D721Med (cell line): ENCODE results near the gene CREG1.

Source experiments
- DNase-seq: peaks from one replicate; pipeline ENCODE4 v3.0.0; 2011; ENCODE audit warnings: low spot score; ENCODE audit not compliant: insufficient read length
- FAIRE-seq: peaks from 2 replicates; lab custom pipeline; 2011; peaks lifted over from hg19 to GRCh38; lab: Jason Lieb, UNC
- TF ChIP-seq, protein P1 (sequence below): IDR thresholded peaks from 2 replicates; pipeline ENCODE4 v1.5.1; 2012; ENCODE audit warnings: mild to moderate bottlenecking, control low read depth; ENCODE audit not compliant: insufficient read depth; ENCODE audit errors: missing control alignments

Gene CREG1

DNA sequence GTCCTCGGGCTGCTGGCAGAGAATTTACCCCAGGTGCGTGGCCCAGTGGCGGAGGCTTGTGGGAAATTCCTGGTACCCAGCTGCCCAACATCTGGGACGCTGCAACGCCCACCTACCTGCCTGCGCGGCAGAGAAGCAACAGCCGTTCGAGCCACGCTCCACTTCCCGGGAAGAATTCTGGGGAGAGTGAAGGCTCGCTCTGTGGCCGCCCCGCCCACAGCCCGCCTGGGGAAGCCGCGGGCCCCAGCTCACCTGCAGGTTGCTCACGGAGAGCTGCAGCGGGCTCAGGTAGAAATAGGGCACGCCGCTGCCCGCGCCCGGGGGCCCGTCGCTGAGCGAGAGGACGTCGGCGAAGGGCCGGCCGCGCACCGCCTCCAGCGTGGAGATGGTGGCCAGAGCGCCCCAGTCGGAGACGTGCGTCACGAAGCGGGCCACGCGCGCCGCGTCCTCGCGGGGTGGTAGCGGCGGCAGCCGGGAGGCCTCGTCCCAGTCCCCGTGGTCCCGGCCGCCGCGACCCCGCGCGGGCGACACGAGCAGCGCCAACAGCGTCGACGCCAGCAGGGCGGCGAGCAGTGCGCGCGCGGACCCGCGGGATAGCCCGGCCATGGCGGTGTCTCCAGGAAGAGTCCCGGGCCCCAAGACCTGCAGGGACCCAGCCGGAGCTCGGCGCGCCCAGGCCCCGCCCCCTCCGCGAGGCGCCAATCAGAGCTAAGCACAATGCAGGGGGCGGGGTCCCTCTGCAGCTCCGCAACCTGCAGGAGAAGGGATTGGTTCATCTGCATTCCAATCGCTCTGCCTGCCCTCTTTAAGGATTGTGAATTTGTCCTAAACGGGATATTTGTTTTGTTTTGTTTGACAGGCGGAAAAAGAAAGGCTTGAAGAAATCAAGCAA, at the start of gene CREG1:
CREG1 (minus strand) TSS at position 627 of the 892 bp plus-strand sequence.
- peak; percentile 93 for DNase-seq
- FAIRE-seq, result peak; percentile 25
- TF ChIP-seq, protein P1, sequence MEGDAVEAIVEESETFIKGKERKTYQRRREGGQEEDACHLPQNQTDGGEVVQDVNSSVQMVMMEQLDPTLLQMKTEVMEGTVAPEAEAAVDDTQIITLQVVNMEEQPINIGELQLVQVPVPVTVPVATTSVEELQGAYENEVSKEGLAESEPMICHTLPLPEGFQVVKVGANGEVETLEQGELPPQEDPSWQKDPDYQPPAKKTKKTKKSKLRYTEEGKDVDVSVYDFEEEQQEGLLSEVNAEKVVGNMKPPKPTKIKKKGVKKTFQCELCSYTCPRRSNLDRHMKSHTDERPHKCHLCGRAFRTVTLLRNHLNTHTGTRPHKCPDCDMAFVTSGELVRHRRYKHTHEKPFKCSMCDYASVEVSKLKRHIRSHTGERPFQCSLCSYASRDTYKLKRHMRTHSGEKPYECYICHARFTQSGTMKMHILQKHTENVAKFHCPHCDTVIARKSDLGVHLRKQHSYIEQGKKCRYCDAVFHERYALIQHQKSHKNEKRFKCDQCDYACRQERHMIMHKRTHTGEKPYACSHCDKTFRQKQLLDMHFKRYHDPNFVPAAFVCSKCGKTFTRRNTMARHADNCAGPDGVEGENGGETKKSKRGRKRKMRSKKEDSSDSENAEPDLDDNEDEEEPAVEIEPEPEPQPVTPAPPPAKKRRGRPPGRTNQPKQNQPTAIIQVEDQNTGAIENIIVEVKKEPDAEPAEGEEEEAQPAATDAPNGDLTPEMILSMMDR, result peak; percentile 4

DNA sequence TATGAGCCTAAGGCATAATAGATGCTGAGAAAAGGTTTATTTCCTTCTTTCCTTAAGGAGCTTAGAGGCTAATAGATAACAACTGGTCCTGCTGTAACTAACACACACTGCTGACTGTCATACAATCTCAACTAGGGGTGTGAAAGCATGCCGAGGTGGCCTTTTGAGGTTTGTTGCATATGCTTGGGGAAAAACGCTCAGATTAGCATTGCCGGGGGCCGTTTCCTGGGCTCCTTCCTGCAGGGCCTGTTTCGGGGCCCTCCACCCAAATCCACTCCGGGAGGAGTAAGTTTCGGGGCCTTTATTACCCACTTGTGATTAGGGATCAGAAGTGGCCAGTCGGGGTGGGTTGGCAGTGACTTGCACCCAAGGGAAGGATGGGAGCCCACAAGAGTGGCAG, 49.3 kb upstream of the CREG1 start:
- FAIRE-seq, result no peak
- no peak for DNase-seq
- TF ChIP-seq, protein P1, result no peak

DNA sequence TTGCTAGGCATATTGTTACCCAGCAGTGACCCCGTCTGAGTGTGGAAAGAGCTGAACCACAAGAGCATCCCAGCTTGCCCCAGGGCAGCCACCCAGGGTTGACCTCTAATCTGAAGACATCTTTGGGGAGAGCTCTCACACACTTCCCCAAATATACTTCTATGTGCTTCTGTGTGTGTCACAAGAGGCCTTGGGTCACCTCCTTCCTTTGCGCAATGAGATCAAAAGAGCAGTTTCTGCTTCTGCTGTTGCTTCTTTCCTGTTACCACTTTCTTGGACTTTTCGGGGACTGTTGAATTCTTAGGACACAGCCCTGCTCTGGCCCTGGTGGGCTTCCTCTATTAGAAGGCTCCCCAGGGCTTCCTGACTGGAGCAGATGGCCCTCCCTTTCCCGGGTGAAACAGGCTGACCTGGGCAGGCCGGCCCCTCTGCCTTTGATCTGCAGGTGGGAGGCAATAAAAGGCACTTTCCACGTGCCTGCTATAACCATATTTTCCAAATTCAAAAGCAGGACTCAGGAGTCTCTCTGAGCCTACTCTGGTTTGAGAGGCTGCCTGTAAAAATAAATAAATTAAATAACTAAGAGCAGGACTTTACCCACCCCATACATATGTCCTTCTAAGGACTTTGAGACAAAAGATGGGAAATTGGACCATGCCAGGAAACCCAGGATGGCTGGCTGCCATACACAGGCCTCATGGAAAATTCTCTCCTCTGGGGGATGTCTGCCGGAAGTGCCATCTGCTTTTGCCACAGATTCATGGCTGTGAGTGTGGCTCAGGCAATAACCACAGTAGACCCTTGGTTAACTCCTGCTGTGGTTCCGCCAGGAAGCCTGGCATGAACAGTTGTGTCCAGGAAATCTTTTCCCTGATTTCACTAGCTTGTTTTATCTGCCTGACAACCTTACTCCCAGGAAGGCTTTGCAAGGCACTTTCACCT, 48.2 kb upstream of the CREG1 start:
- TF ChIP-seq, protein P1, result no peak
- no peak for FAIRE-seq
- no peak for DNase-seq

DNA sequence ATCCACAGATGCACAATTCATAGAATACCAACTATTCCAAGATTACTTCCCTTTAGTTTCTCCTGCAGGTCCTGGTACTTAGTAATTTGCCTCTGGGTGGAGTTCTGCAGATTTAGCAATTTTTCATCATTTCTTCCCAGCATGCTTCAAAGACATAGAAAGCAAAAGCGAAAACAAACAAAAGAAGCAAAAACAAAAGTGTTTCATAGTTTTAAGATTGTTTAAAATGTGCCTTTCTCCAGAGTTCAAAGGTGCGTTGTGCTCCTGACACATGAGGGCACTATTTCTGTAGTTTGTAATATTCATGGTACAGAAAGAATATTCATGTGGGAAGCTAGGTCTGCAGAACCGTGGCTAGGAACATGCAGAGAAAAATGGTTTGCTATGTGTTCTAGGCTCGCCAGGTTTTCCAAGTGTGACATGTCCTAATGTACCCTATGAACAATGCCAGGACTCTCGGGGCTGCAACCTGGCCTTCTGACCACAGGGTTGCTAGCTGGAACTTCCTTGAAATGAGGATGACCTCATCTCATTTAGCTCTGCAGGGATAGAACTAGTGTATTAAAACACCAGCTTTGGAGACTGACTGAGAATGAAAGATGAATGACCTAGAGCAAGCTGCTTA, 46.5 kb upstream of the CREG1 start:
- TF ChIP-seq, protein P1, result peak; percentile 47
- FAIRE-seq, result peak; percentile 66
- DNase-seq, result no peak

- TF ChIP-seq, protein P1, result no peak
- no peak for DNase-seq
- FAIRE-seq, result no peak
Observed at GRCh38 chr1:167594822-167595221, 41.3 kb upstream of the CREG1 start.

- FAIRE-seq (no peak), DNase-seq (no peak)
- TF ChIP-seq, protein P1, result no peak
Observed at GRCh38 chr1:167593860-167594259, 40.3 kb upstream of the CREG1 start.
